HepG2 (cell line): ENCODE results near the gene ZBTB7B. TPM values are rescaled to one million over a fixed set of nuclear protein-coding genes. Genes with fewer than 3 reads are reported as not detected.

Source experiments
- GABPB1 ChIP-seq: IDR thresholded peaks from 2 replicates; pipeline ENCODE4 v1.6.1; 2016; ENCODE audit warnings: mild to moderate bottlenecking, missing genetic modification reagents, moderate library complexity, missing compliant biosample characterization
- MTA3 ChIP-seq: sonication (generic); formaldehyde crosslinking; IDR thresholded peaks from 2 replicates; pipeline ENCODE4 v1.4.0; 2020; ENCODE audit warnings: missing genetic modification reagents
- NKX3-1 ChIP-seq: sonication (generic); formaldehyde crosslinking; IDR thresholded peaks from 2 replicates; pipeline ENCODE4 v1.5.0; 2020; ENCODE audit warnings: missing genetic modification reagents
- NRL ChIP-seq: sonication (generic); formaldehyde crosslinking; IDR thresholded peaks from 2 replicates; pipeline ENCODE4 v1.5.0; 2020; ENCODE audit warnings: missing genetic modification reagents, mild to moderate bottlenecking, moderate library complexity, borderline replicate concordance
- REL ChIP-seq: sonication (generic); formaldehyde crosslinking; conservative IDR thresholded peaks from 2 replicates; pipeline ENCODE4 v1.8.0; 2022; ENCODE audit warnings: mild to moderate bottlenecking, missing genetic modification reagents, moderate library complexity
- SALL2 ChIP-seq: sonication (generic); formaldehyde crosslinking; IDR thresholded peaks from 2 replicates; pipeline ENCODE4 v1.8.1; 2023; ENCODE audit warnings: mild to moderate bottlenecking, missing genetic modification reagents, inconsistent platforms
- SCMH1 ChIP-seq: sonication (generic); formaldehyde crosslinking; IDR thresholded peaks from 2 replicates; pipeline ENCODE4 v1.9.0; 2021; ENCODE audit warnings: missing genetic modification reagents, mild to moderate bottlenecking, borderline replicate concordance
- SOX13 ChIP-seq, 3 experiments: fragments of 450-650 bp in 1 of 3; sonication (generic) in 1 of 3; formaldehyde crosslinking in 1 of 3; IDR thresholded peaks in 2 of 3; conservative IDR thresholded peaks in 1 of 3; 2 replicates each; pipeline versions ENCODE4 v1.5.0 to v1.6.1; 2016 to 2020; ENCODE audit warnings: antibody characterized with exemption in 1 of 3, mild to moderate bottlenecking in 1 of 3, missing compliant biosample characterization in 1 of 3, missing genetic modification reagents in 1 of 3, moderate library complexity in 1 of 3
- STAT5B ChIP-seq: sonication (generic); formaldehyde crosslinking; IDR thresholded peaks from 2 replicates; pipeline ENCODE4 v1.4.0; 2020; ENCODE audit warnings: missing genetic modification reagents
- ZBTB21 ChIP-seq: sonication (generic); formaldehyde crosslinking; IDR thresholded peaks from 2 replicates; pipeline ENCODE4 v1.4.0; 2020; ENCODE audit warnings: missing genetic modification reagents
- ZBTB33 ChIP-seq: sonication (generic); formaldehyde crosslinking; IDR thresholded peaks from 2 replicates; pipeline ENCODE4 v1.4.0; 2020; ENCODE audit warnings: missing genetic modification reagents
- ZNF17 ChIP-seq: sonication (generic); formaldehyde crosslinking; IDR thresholded peaks from 2 replicates; pipeline ENCODE4 v1.5.0; 2020; ENCODE audit warnings: mild to moderate bottlenecking, missing genetic modification reagents
- ZNF224 ChIP-seq: sonication (generic); formaldehyde crosslinking; IDR thresholded peaks from 2 replicates; pipeline ENCODE4 v1.5.0; 2020; ENCODE audit warnings: mild to moderate bottlenecking, missing genetic modification reagents
- ZNF282 ChIP-seq: fragments of 450-650 bp; IDR thresholded peaks from 2 replicates; pipeline ENCODE4 v1.6.1; 2018; ENCODE audit not compliant: partially characterized antibody
- polyA plus RNA-seq, 8 experiments: library from polyadenylated mRNA; depleted of rRNA in 3 of 8; stranded (reverse) in 7 of 8; unstranded in 1 of 8; fragments of >200 nt; fragmentation: Illumina TruSeq in 4 of 8; extraction: Trizol in 4 of 8; gene quantifications; 2 replicates each; pipeline versions ENCODE4 v1.2.1 to v1.2.3, GENCODE V29; 2011 to 2016; ENCODE audit warnings: low read depth in 4 of 8, missing spikeins in 1 of 8, mixed read lengths in 1 of 8; ENCODE audit not compliant: insufficient read depth in 1 of 8
- total RNA-seq, 5 experiments: library from RNA; depleted of rRNA; stranded (reverse); fragments of >200 nt; fragmentation: Illumina TruSeq; extraction: Trizol; gene quantifications; 2 replicates each; pipeline ENCODE4 v1.2.3, GENCODE V29; 2016; ENCODE audit warnings: low read depth in 1 of 5
- TF ChIP-seq, protein P1 (sequence below): sonication (generic); formaldehyde crosslinking; IDR thresholded peaks from 2 replicates; pipeline ENCODE4 v1.9.0; 2021; ENCODE audit warnings: mild to moderate bottlenecking, missing genetic modification reagents
- TF ChIP-seq, protein P2 (sequence below): sonication (generic); formaldehyde crosslinking; IDR thresholded peaks from 2 replicates; pipeline ENCODE4 v1.4.0; 2020; ENCODE audit warnings: missing genetic modification reagents, borderline replicate concordance
- TF ChIP-seq, protein P3 (sequence below): sonication (generic); formaldehyde crosslinking; IDR thresholded peaks from 2 replicates; pipeline ENCODE4 v1.8.0; 2022; ENCODE audit warnings: mild to moderate bottlenecking, missing genetic modification reagents, moderate library complexity

The ZBTB7B gene
- total and polyA plus RNA-seq, 2 of the 13 experiments (the other 11 are each of a cell fraction or from before 2014, with no cell fraction given), result 15.5 to 17.5 TPM

DNA sequence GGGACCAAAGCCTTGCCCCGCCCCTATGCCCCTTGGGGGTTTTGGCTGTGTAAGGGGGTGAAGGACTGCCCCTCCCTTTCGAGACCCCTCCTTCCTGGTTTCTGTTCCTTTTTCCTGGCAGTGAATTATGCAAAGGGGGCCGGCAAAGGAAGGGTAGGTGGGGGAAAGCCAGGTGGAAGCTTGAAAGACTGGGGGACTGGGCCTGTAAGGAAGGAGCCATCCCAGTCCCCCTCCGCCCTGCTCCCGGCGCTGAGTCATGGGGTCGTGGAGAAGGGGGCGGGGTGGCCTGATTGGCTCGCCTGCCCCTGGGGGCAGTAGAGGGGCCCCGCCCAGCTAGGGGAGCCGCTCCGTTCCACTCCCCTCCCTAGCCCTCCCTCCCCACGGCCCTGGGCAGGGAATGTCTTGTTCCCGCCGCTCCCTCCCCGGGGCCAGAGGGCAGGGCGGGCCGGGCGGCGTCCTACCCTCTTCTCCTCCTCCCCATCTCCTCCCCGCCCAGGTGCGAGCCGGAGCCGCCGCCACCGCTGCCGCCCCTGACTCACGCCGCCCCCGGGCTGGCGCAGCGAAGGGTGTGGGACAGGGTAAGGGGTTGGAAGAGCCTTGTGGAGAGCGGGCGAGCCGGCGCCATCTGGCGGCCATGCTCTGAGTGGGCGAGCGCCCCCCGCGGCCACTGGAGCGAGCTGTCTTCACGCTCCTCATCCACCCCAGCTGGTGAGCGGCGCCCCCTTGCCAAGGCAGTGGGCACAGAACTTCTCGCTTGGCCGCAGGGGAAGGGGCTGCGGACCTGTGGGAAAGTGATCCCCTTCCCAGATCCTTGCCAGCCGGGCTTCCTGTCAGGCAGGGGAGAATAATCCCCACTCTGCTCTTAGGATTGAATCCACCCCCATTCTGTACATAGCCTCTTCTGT, 14.7 kb downstream of the ZBTB7B start (continued):
- TF ChIP-seq, protein P1, sequence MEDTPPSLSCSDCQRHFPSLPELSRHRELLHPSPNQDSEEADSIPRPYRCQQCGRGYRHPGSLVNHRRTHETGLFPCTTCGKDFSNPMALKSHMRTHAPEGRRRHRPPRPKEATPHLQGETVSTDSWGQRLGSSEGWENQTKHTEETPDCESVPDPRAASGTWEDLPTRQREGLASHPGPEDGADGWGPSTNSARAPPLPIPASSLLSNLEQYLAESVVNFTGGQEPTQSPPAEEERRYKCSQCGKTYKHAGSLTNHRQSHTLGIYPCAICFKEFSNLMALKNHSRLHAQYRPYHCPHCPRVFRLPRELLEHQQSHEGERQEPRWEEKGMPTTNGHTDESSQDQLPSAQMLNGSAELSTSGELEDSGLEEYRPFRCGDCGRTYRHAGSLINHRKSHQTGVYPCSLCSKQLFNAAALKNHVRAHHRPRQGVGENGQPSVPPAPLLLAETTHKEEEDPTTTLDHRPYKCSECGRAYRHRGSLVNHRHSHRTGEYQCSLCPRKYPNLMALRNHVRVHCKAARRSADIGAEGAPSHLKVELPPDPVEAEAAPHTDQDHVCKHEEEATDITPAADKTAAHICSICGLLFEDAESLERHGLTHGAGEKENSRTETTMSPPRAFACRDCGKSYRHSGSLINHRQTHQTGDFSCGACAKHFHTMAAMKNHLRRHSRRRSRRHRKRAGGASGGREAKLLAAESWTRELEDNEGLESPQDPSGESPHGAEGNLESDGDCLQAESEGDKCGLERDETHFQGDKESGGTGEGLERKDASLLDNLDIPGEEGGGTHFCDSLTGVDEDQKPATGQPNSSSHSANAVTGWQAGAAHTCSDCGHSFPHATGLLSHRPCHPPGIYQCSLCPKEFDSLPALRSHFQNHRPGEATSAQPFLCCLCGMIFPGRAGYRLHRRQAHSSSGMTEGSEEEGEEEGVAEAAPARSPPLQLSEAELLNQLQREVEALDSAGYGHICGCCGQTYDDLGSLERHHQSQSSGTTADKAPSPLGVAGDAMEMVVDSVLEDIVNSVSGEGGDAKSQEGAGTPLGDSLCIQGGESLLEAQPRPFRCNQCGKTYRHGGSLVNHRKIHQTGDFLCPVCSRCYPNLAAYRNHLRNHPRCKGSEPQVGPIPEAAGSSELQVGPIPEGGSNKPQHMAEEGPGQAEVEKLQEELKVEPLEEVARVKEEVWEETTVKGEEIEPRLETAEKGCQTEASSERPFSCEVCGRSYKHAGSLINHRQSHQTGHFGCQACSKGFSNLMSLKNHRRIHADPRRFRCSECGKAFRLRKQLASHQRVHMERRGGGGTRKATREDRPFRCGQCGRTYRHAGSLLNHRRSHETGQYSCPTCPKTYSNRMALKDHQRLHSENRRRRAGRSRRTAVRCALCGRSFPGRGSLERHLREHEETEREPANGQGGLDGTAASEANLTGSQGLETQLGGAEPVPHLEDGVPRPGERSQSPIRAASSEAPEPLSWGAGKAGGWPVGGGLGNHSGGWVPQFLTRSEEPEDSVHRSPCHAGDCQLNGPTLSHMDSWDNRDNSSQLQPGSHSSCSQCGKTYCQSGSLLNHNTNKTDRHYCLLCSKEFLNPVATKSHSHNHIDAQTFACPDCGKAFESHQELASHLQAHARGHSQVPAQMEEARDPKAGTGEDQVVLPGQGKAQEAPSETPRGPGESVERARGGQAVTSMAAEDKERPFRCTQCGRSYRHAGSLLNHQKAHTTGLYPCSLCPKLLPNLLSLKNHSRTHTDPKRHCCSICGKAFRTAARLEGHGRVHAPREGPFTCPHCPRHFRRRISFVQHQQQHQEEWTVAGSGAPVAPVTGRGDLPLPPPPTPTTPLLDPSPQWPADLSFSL, result peak; percentile 41; the same call in 1 of the 2 replicates
- TF ChIP-seq REL (CRISPR knock-in tag), result no peak
- no peak for TF ChIP-seq ZNF224
- no peak for TF ChIP-seq ZBTB21
- TF ChIP-seq SALL2, result peak; percentile 81; the same call in 1 of the 2 replicates
- TF ChIP-seq, protein P2, sequence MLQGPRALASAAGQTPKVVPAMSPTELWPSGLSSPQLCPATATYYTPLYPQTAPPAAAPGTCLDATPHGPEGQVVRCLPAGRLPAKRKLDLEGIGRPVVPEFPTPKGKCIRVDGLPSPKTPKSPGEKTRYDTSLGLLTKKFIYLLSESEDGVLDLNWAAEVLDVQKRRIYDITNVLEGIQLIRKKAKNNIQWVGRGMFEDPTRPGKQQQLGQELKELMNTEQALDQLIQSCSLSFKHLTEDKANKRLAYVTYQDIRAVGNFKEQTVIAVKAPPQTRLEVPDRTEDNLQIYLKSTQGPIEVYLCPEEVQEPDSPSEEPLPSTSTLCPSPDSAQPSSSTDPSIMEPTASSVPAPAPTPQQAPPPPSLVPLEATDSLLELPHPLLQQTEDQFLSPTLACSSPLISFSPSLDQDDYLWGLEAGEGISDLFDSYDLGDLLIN, result 0 out of 2 replicates have a peak, but pooled peaks have one; percentile 19
- TF ChIP-seq STAT5B (CRISPR knock-in tag), result no peak
- TF ChIP-seq SOX13 (IDR thresholded peaks at IDR 0.05), result no peak; the same call in 1 of the 2 replicates
- TF ChIP-seq SOX13 (CRISPR knock-in tag; conservative IDR thresholded peaks at IDR 0.05 in 1 of 2, IDR thresholded peaks at IDR 0.05 in 1 of 2), result peak in 1 of 2 experiments; percentile 53; a peak in 2 of 4 replicates
- TF ChIP-seq ZBTB33 (CRISPR knock-in tag), result peak; percentile 92
- no peak for TF ChIP-seq MTA3 (CRISPR knock-in tag)
- TF ChIP-seq NKX3-1 (CRISPR knock-in tag), result peak; percentile 43; the same call in 1 of the 2 replicates
- TF ChIP-seq GABPB1 (CRISPR knock-in tag), result peak; percentile 88
- no peak for TF ChIP-seq ZNF282
- peak; percentile 52; the same call in 1 of the 2 replicates for TF ChIP-seq NRL
- no peak for TF ChIP-seq SCMH1
- TF ChIP-seq, protein P3, sequence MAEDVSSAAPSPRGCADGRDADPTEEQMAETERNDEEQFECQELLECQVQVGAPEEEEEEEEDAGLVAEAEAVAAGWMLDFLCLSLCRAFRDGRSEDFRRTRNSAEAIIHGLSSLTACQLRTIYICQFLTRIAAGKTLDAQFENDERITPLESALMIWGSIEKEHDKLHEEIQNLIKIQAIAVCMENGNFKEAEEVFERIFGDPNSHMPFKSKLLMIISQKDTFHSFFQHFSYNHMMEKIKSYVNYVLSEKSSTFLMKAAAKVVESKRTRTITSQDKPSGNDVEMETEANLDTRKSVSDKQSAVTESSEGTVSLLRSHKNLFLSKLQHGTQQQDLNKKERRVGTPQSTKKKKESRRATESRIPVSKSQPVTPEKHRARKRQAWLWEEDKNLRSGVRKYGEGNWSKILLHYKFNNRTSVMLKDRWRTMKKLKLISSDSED, result no peak
- TF ChIP-seq ZNF17 (CRISPR knock-in tag), result no peak
